ENCODE measurements around the gene SPO11.

SPO11 gene

GRCh38 chr20:57383447-57384347 lies 54.1 kb downstream of the SPO11 start:
- TF ChIP-seq TCF12 (IDR thresholded peaks at IDR 0.05; ENCODE audit: low read depth) (no peak), MAX (IDR thresholded peaks at IDR 0.05) (no peak), CREB1 (IDR thresholded peaks at IDR 0.05; ENCODE audit: low read depth) (no peak), TEAD4 (IDR thresholded peaks at IDR 0.05) (no peak), ZBTB7A (IDR thresholded peaks at IDR 0.05; ENCODE audit: low read depth) (no peak), TAF1 (IDR thresholded peaks at IDR 0.05; ENCODE audit: low read depth) (no peak), EP300 (IDR thresholded peaks at IDR 0.05; ENCODE audit: borderline replicate concordance) (no peak), USF1 (IDR thresholded peaks at IDR 0.05) (no peak), FOXM1 (IDR thresholded peaks at IDR 0.05; ENCODE audit: borderline replicate concordance, low read depth) (no peak), CEBPB (IDR thresholded peaks at IDR 0.05) (no peak), EGR1 (IDR thresholded peaks at IDR 0.05) (no peak), YY1 (IDR thresholded peaks at IDR 0.05; ENCODE audit: low read depth) (no peak)
- TF ChIP-seq, protein P1, sequence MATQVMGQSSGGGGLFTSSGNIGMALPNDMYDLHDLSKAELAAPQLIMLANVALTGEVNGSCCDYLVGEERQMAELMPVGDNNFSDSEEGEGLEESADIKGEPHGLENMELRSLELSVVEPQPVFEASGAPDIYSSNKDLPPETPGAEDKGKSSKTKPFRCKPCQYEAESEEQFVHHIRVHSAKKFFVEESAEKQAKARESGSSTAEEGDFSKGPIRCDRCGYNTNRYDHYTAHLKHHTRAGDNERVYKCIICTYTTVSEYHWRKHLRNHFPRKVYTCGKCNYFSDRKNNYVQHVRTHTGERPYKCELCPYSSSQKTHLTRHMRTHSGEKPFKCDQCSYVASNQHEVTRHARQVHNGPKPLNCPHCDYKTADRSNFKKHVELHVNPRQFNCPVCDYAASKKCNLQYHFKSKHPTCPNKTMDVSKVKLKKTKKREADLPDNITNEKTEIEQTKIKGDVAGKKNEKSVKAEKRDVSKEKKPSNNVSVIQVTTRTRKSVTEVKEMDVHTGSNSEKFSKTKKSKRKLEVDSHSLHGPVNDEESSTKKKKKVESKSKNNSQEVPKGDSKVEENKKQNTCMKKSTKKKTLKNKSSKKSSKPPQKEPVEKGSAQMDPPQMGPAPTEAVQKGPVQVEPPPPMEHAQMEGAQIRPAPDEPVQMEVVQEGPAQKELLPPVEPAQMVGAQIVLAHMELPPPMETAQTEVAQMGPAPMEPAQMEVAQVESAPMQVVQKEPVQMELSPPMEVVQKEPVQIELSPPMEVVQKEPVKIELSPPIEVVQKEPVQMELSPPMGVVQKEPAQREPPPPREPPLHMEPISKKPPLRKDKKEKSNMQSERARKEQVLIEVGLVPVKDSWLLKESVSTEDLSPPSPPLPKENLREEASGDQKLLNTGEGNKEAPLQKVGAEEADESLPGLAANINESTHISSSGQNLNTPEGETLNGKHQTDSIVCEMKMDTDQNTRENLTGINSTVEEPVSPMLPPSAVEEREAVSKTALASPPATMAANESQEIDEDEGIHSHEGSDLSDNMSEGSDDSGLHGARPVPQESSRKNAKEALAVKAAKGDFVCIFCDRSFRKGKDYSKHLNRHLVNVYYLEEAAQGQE (IDR thresholded peaks at IDR 0.05; ENCODE audit: low read depth), result no peak

GRCh38 chr20:57384486-57384885 lies 54.9 kb downstream of the SPO11 start:
- no peak for TF ChIP-seq EGR1 (IDR thresholded peaks at IDR 0.05)
- TF ChIP-seq TAF1 (IDR thresholded peaks at IDR 0.05; ENCODE audit: low read depth), result no peak
- TF ChIP-seq, protein P1 (IDR thresholded peaks at IDR 0.05; ENCODE audit: low read depth), result no peak
- TF ChIP-seq CREB1 (IDR thresholded peaks at IDR 0.05; ENCODE audit: low read depth), result no peak
- no peak for TF ChIP-seq TCF12 (IDR thresholded peaks at IDR 0.05; ENCODE audit: low read depth)
- no peak for TF ChIP-seq CEBPB (IDR thresholded peaks at IDR 0.05)
- no peak for TF ChIP-seq NFIC (IDR thresholded peaks at IDR 0.05)
- TF ChIP-seq MAX (IDR thresholded peaks at IDR 0.05), result no peak
- no peak for TF ChIP-seq YY1 (IDR thresholded peaks at IDR 0.05; ENCODE audit: low read depth)
- TF ChIP-seq USF1 (IDR thresholded peaks at IDR 0.05), result no peak
- TF ChIP-seq ZBTB7A (IDR thresholded peaks at IDR 0.05; ENCODE audit: low read depth), result no peak
- no peak for TF ChIP-seq RAD21 (IDR thresholded peaks at IDR 0.05; ENCODE audit: low read depth)
- no peak for TF ChIP-seq TEAD4 (IDR thresholded peaks at IDR 0.05)
- TF ChIP-seq FOXM1 (IDR thresholded peaks at IDR 0.05; ENCODE audit: borderline replicate concordance, low read depth), result no peak
- no peak for TF ChIP-seq EP300 (IDR thresholded peaks at IDR 0.05; ENCODE audit: borderline replicate concordance)

DNA sequence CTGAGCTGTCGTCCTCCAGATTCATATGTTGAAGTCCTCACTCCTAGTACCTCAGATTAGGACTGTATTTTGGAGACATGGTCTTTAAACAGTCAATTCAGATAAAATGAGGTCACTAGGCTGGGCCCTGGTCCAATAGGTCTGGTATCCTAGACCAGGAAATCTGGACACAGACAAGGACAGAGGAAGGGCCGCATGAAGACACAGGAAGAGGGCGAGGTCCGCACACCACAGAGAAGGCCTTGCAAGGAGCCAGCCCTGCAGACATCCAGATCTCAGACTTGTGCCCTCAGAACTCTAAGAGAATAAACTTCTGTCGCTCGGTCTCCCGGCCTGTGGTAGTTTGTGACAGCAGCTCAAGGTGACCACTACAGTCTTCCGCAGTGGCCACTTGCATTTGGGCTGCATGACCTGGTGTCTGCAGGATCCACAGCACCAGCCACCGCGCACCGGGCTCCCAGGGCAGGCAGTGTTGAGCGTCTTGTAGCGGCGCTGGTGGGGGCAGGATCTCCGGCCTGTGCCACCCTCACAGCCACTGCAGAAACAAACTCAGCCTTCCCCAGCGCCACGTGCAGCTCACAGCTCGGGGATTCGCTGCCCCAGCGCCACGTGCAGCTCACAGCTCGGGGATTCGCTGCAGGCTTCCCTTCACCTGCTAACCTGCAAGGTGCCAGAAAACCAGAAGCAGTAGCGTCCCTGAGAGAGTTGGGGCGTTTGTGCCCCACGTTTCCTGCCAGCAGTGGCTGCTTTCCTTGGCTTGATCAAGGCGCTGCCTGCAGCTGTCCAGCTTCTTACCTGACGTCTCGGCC lies 55.6 kb downstream of the SPO11 start:
- TF ChIP-seq FOXM1 (IDR thresholded peaks at IDR 0.05; ENCODE audit: borderline replicate concordance, low read depth) (no peak), EGR1 (IDR thresholded peaks at IDR 0.05) (no peak), CREB1 (IDR thresholded peaks at IDR 0.05; ENCODE audit: low read depth) (no peak), MAX (IDR thresholded peaks at IDR 0.05) (no peak), TCF12 (IDR thresholded peaks at IDR 0.05; ENCODE audit: low read depth) (no peak), TEAD4 (IDR thresholded peaks at IDR 0.05) (no peak), CEBPB (IDR thresholded peaks at IDR 0.05) (no peak), ZBTB7A (IDR thresholded peaks at IDR 0.05; ENCODE audit: low read depth) (no peak), RAD21 (IDR thresholded peaks at IDR 0.05; ENCODE audit: low read depth) (no peak), USF1 (IDR thresholded peaks at IDR 0.05) (no peak)

- TF ChIP-seq EGR1 (IDR thresholded peaks at IDR 0.05) (no peak), EP300 (IDR thresholded peaks at IDR 0.05; ENCODE audit: borderline replicate concordance) (no peak), USF1 (IDR thresholded peaks at IDR 0.05) (no peak), YY1 (IDR thresholded peaks at IDR 0.05; ENCODE audit: low read depth) (no peak), MAX (IDR thresholded peaks at IDR 0.05) (no peak), RAD21 (IDR thresholded peaks at IDR 0.05; ENCODE audit: low read depth) (no peak)
- TF ChIP-seq, protein P1 (IDR thresholded peaks at IDR 0.05; ENCODE audit: low read depth), result no peak
These were observed 56.3 kb downstream of the SPO11 start for GRCh38 chr20:57385940-57386339.

All from Ishikawa (cell line).